Fibroblast of skin of abdomen (primary cell): Measurements from ENCODE around the gene KCNK2.

Experiments
- DNase-seq: peaks from one replicate; pipeline ENCODE4 v3.0.0-alpha.2; 2013

Gene KCNK2

GRCh38 chr1:215260711-215261110 is 178.2 kb downstream of the KCNK2 start:
- no peak for DNase-seq

- no peak for DNase-seq
These were observed 179.6 kb downstream of the KCNK2 start for GRCh38 chr1:215262106-215262505.

GRCh38 chr1:215263636-215264035 is 181.1 kb downstream of the KCNK2 start:
- DNase-seq = no peak

GRCh38 chr1:215264649-215265048 is 182.1 kb downstream of the KCNK2 start:
- no peak for DNase-seq

- DNase-seq = no peak
These were observed 185.0 kb downstream of the KCNK2 start for GRCh38 chr1:215267495-215267894.

- DNase-seq = no peak
These were observed 187.4 kb downstream of the KCNK2 start for GRCh38 chr1:215269955-215270354.

- DNase-seq = peak; percentile 94
These were observed 191.4 kb downstream of the KCNK2 start for GRCh38 chr1:215273838-215274516.

GRCh38 chr1:215276582-215276981 is 194.0 kb downstream of the KCNK2 start:
- peak; percentile 26 for DNase-seq

- DNase-seq = peak; percentile 54
These were observed 195.0 kb downstream of the KCNK2 start for GRCh38 chr1:215277532-215277931.

GRCh38 chr1:215279682-215280081 is 197.1 kb downstream of the KCNK2 start:
- DNase-seq = no peak

GRCh38 chr1:215282557-215282956 is 200.0 kb downstream of the KCNK2 start:
- DNase-seq = peak; percentile 43

- no peak for DNase-seq
These were observed 202.7 kb downstream of the KCNK2 start for GRCh38 chr1:215285013-215285800.
